ENCODE data around the gene RGR. TPM values are rescaled to one million over a fixed set of nuclear protein-coding genes. Genes with fewer than 3 reads are reported as not detected.

Gene RGR
- total and polyA plus RNA-seq, 2 donors: 0.27 to 0.74 TPM

DNA sequence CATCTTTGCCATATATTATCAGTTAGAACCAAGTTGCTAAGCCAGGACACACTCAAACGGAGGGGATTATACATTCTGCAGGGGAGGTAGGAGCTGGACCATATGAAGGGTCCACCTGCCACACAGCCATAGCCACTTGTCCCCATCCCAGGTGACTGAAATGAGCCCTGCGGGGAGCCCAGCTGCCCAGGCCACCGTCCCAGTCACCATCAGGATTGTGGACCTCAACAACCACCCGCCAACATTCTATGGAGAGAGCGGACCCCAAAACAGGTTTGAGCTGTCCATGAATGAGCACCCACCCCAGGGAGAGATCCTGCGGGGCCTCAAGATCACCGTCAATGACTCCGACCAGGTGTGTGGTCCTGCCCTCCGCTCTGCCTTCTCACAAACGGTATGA, 36.8 kb upstream of the RGR start:
- no peak for DNase-seq (ENCODE audit: extremely low spot score)
- no peaks in the 10 kb centered on the region for H3K4me1 ChIP-seq (ENCODE audit: insufficient read depth)
- H3K27ac ChIP-seq (ENCODE audit: low read depth): no peak overlapping the region
- 84% methylated on average over 10 of the region's 10 CpGs for WGBS
- no peak overlapping the region for H3K4me3 ChIP-seq (ENCODE audit: low read depth, low read length)
- H3K36me3 ChIP-seq (ENCODE audit: insufficient read depth): no peaks in the 10 kb centered on the region

DNA sequence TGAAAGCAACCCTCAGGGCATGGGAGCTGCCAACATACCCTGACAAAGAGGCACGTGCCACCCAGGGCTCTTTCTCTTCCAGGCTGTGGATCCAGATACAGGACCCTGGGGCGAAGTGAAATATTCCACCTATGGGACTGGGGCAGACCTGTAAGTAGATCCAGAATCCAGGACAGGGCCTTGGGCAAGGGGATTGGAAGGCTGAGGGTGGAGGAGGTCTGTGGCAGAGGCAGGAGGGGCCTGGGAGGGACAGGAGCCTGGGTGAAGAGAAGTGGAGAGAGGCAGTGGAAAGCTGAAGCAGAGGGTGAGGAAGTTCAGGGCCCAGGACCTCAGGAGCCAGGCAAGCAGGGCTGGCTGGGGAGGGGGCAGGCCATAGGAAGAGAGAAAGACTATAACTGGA, 33.3 kb upstream of the RGR start:
- H3K4me3 ChIP-seq (ENCODE audit: low read depth, low read length): no peak overlapping the region
- no peak for DNase-seq (ENCODE audit: extremely low spot score)
- no peaks in the 10 kb centered on the region for H3K36me3 ChIP-seq (ENCODE audit: insufficient read depth)
- H3K27ac ChIP-seq (ENCODE audit: low read depth): no peak overlapping the region
- no peaks in the 10 kb centered on the region for H3K4me1 ChIP-seq (ENCODE audit: insufficient read depth)
- 76% methylated on average over 2 of the region's 2 CpGs for WGBS

DNA sequence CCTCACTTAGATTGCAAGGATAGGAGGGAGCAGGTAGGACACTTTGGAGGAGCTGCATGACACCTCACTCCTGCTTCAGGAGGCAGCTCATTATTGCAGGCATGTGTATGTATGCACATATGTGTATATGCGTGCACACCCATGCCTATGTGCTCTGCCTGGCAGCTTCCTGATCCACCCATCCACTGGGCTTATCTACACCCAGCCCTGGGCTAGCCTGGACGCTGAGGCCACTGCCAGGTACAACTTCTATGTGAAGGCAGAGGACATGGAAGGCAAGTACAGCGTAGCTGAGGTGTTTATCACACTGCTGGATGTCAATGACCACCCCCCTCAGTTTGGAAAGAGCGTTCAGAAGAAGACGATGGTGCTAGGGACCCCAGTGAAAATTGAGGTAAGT, 32.8 kb upstream of the RGR start:
- no peak overlapping the region for H3K27ac ChIP-seq (ENCODE audit: low read depth)
- no peaks in the 10 kb centered on the region for H3K36me3 ChIP-seq (ENCODE audit: insufficient read depth)
- no peak for DNase-seq (ENCODE audit: extremely low spot score)
- WGBS: 72% methylated on average over 5 of the region's 5 CpGs
- no peak overlapping the region for H3K4me3 ChIP-seq (ENCODE audit: low read depth, low read length)
- H3K4me1 ChIP-seq (ENCODE audit: insufficient read depth): no peaks in the 10 kb centered on the region

DNA sequence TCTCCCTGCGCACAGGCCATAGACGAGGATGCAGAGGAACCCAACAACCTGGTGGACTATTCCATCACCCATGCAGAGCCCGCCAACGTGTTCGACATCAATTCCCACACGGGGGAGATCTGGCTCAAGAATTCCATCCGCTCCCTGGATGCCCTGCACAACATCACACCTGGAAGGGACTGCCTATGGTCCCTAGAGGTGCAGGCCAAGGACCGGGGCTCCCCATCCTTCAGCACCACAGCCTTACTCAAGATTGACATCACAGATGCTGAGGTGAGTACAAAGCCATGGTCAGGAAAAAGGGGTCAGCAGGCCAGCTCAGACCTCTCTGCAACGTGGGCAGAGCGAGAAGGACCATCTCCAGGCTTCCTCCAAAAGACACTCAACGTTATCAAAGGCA, 31.8 kb upstream of the RGR start:
- Histone ChIP-seq H3K36me3 (ENCODE audit: insufficient read depth) (no peaks in the 10 kb centered on the region), H3K27ac (ENCODE audit: low read depth) (no peak overlapping the region), H3K4me3 (ENCODE audit: low read depth, low read length) (no peak overlapping the region), H3K4me1 (ENCODE audit: insufficient read depth) (no peaks in the 10 kb centered on the region)
- no peak for DNase-seq (ENCODE audit: extremely low spot score)
- 86% methylated on average over 11 of the region's 11 CpGs for WGBS

DNA sequence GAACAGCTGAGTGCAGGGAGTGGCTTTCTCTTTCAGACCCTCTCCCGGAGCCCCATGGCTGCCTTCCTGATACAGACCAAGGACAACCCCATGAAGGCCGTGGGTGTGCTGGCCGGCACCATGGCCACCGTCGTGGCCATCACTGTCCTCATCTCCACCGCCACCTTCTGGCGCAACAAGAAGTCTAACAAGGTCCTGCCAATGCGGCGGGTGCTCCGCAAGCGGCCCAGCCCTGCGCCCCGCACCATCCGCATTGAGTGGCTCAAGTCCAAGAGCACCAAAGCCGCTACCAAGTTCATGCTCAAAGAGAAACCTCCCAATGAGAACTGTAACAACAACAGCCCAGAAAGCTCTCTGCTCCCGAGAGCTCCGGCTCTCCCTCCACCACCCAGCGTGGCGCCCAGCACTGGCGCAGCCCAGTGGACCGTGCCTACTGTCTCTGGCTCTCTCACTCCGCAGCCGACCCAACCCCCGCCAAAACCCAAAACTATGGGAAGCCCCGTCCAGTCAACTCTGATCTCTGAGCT, 30.7 kb upstream of the RGR start:
- 77% methylated on average over 25 of the region's 25 CpGs for WGBS
- no peaks in the 10 kb centered on the region for H3K36me3 ChIP-seq (ENCODE audit: insufficient read depth)
- DNase-seq (ENCODE audit: extremely low spot score): no peak
- H3K4me1 ChIP-seq (ENCODE audit: insufficient read depth): no peaks in the 10 kb centered on the region
- no peak overlapping the region for H3K4me3 ChIP-seq (ENCODE audit: low read depth, low read length)
- H3K27ac ChIP-seq (ENCODE audit: low read depth): no peak overlapping the region

DNA sequence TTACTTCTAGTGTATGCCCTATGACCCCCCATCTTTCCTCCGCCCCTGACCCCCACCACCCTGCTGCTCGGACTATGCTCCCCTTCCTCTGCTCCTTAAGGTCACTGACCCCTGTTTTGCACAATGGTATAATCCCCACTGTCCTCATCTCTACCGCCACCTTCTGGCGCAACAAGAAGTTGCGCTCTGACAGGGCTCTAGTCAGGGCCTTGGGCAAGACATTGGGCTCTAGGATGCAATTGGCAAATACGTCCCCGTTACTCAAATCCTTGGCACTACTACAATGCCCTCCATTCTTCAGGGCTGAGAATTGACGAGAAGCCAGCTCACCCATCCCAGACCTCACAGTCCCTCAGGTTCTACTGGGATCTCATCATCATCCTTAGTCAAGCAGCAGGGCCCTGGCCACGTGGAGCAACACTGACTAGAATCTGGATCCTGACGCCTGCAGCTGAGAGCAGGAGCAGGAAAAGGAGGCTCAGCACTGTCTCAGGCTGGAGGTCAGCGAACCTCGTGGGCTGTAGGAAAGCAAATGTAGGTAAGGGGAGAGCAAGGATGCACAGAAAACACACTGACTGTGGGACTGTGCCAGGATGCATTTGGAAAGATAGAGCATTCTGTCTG, 30.1 kb upstream of the RGR start:
- Histone ChIP-seq H3K4me3 (ENCODE audit: low read depth, low read length) (no peak overlapping the region), H3K4me1 (ENCODE audit: insufficient read depth) (no peaks in the 10 kb centered on the region), H3K36me3 (ENCODE audit: insufficient read depth) (no peaks in the 10 kb centered on the region), H3K27ac (ENCODE audit: low read depth) (no peak overlapping the region)
- no peak for DNase-seq (ENCODE audit: extremely low spot score)
- 47% methylated on average over 12 of the region's 12 CpGs for WGBS

DNA sequence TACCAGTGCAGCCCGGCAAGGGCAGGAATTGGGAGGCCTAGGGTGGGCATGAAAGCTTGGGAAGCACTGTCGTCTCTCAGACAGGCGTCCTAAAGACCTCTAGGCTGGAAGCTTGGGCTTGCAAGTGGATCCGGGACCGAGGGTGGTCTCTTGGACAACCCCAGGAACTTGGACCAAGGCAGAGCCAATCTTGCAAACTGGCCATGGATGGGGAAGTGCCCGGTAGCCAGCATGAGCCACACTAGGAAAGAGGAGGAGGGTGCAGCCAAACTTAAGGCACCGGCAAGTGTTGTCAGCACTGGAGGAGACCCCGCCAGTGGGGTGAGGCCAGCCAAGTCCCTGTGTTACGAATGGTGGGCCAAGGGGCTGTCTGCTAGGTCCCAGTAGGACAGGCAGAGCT, 28.0 kb upstream of the RGR start:
- WGBS: 85% methylated on average over 9 of the region's 9 CpGs
- DNase-seq (ENCODE audit: extremely low spot score): no peak
- H3K27ac ChIP-seq (ENCODE audit: low read depth): no peak overlapping the region
- H3K4me1 ChIP-seq (ENCODE audit: insufficient read depth): no peaks in the 10 kb centered on the region
- H3K4me3 ChIP-seq (ENCODE audit: low read depth, low read length): no peak overlapping the region
- H3K36me3 ChIP-seq (ENCODE audit: insufficient read depth): no peaks in the 10 kb centered on the region

DNA sequence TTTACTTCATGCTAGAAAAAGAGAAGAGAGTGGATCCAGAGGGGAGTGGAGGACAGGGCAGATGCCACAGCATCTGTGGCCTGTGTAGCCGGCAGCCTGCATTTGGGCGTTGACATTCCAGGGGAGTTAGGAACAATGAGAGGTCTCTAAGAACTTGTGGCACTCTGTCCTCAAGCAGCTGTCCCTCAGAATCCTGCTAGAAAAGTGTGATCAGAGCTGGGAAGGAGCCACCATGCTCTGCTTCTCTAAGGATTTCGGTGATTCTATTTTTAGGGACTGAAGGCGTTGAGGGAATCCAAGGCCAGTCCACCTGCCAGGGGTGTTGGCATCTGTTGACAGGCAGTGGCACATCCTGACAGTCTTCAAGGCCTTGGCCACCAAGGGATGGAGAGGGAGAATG, 27.1 kb upstream of the RGR start:
- 91% methylated on average over 4 of the region's 4 CpGs for WGBS
- no peak overlapping the region for H3K4me3 ChIP-seq (ENCODE audit: low read depth, low read length)
- no peaks in the 10 kb centered on the region for H3K36me3 ChIP-seq (ENCODE audit: insufficient read depth)
- DNase-seq (ENCODE audit: extremely low spot score): no peak
- no peak overlapping the region for H3K27ac ChIP-seq (ENCODE audit: low read depth)
- no peaks in the 10 kb centered on the region for H3K4me1 ChIP-seq (ENCODE audit: insufficient read depth)

DNA sequence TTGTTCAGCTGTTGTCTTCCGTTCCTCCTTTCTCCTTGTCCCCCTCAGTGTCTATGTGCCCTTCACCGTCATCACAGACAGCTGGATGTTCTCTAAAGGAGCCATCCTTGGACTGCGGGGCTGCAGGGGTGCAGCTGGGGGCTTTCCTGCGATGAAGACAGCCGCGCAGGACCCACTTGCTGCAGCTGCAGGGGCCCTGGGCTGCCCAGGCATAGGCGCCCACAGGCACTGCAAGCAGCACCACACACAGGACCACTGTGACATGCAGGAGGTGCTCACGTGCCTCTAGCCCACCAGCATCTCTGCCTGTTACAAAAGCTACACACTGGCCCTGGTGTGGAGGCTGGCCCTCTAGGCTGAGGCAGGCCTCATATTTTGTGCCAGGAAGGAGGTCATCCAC, 22.9 kb upstream of the RGR start:
- DNase-seq (ENCODE audit: extremely low spot score): no peak
- no peak overlapping the region for H3K27ac ChIP-seq (ENCODE audit: low read depth)
- H3K4me1 ChIP-seq (ENCODE audit: insufficient read depth): no peaks in the 10 kb centered on the region
- 79% methylated on average over 8 of the region's 8 CpGs for WGBS
- H3K36me3 ChIP-seq (ENCODE audit: insufficient read depth): no peaks in the 10 kb centered on the region
- H3K4me3 ChIP-seq (ENCODE audit: low read depth, low read length): no peak overlapping the region

DNA sequence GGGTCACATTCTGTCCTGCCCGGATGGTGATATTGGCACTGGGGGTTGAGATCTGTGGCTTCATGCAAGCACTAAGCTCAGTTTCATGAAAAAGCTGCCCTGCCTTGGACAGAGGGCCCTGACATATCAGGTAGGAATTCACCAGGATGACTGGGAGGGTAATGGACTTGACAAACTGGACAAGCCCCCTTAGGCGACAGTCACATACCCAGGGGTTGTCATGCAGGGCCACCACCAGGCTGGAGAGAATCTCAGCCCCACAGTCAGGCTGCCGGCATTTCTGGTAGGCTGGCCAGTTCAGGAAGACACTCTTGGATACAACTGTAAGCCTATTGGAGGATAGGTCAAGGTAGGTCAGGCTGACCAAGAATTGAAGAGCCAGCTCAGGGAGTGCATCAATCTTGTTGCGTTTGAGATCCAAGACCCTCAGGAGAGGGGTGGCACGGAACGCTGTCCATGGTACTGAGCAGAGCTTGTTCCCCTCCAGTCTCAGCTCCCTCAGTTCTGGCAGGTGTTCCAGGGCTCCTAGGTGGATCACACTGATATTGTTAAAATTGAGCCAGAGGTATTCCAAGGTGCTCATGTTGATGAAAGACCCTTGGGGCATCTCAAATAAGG, 20.3 kb upstream of the RGR start:
- no peak for DNase-seq (ENCODE audit: extremely low spot score)
- no peak overlapping the region for H3K27ac ChIP-seq (ENCODE audit: low read depth)
- no peak overlapping the region for H3K4me3 ChIP-seq (ENCODE audit: low read depth, low read length)
- H3K4me1 ChIP-seq (ENCODE audit: insufficient read depth): no peaks in the 10 kb centered on the region
- 55% methylated on average over 6 of the region's 6 CpGs for WGBS
- H3K36me3 ChIP-seq (ENCODE audit: insufficient read depth): no peaks in the 10 kb centered on the region

DNA sequence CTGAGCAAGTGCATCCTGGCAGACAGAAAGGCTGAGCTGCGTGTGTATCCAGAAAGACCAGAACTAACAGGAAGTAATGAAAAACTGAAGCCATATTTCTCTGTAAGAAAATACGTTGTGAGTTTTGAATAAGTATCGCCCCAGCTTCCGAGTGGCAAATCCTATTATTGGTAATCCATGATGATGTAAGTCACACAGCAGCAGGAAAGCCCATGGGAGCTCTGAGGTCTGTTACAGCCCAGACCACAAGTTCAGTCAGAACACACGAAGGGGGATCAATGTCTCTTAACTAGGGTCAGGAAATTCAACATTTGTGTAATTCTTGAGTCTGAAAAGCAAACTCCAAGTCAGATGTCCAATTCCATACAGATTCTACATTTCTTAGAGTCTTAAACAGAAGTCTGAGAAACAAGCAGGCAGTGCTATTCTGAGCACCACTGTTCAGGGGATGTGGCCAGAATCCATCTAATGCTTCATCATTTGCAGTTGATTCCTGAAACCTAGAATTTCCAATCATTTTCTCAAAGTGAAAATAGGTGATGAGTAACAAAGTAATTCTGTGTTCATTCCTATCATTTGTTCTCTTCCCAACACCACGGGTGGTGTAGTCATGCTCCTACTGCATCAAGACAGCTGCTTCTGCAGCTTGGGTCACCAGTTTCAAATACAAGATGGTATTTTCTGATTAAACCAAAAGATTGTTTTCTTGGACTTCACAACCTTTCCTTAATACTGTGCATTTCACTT, 19.3 kb upstream of the RGR start, which contains the start of gene LRIT2:
Gene LRIT2, minus strand, starts transcription at position 118 of the 747 bp plus-strand sequence. Its CDS starts 24 bp downstream, at position 94.
- Histone ChIP-seq H3K4me1 (ENCODE audit: insufficient read depth) (no peaks in the 10 kb centered on the region), H3K27ac (ENCODE audit: low read depth) (no peak within 1 kb of the TSS), H3K4me3 (ENCODE audit: low read depth, low read length) (no peak within 1 kb of the TSS), H3K36me3 (ENCODE audit: insufficient read depth) (no peaks in the 10 kb centered on the region)
- WGBS: 61% methylated on average over 6 of the region's 6 CpGs
- no peak for DNase-seq (ENCODE audit: extremely low spot score)

DNA sequence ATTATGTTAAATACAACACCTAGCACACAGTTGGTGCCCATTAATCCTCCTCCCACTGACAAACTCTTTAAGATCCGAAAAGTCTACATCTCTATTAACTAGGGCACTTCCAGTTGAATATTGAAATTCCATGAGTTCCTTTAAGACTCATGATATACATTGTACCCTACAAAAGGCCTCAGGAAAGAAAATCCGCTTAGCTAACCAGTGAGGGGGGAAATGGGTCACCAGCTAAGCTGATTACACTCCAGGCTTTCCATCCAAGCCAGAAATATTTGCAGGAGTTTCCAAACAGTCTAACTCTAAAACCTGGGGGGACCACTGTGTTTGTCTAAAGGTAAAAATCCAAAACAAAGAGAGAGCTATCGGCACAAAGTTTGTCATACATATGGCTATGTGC, 18.2 kb upstream of the RGR start:
- H3K4me1 ChIP-seq (ENCODE audit: insufficient read depth): no peaks in the 10 kb centered on the region
- H3K4me3 ChIP-seq (ENCODE audit: low read depth, low read length): no peak overlapping the region
- DNase-seq (ENCODE audit: extremely low spot score): no peak
- H3K36me3 ChIP-seq (ENCODE audit: insufficient read depth): no peaks in the 10 kb centered on the region
- WGBS: 73% methylated on average over 3 of the region's 3 CpGs
- H3K27ac ChIP-seq (ENCODE audit: low read depth): no peak overlapping the region

DNA sequence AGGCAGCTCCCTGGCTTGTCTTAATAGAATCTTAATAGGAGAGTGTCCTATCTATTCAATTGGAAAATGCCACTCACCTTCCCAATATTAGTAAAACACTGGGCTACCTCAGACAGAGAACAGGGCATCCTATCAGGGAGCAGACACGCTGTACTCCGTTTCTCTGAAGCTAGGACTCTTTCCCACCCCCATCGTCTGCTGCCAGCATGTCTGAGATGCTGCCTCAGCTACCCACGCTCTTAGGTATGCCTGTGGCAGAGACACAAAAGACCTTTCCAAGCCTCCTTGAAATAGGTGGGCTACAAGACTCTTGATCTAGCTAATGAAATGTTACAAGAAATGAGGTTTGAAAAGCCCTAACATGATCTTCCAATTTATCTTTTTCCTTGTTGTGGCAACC, 17.0 kb upstream of the RGR start:
- Histone ChIP-seq H3K4me3 (ENCODE audit: low read depth, low read length) (no peak overlapping the region), H3K27ac (ENCODE audit: low read depth) (no peak overlapping the region), H3K36me3 (ENCODE audit: insufficient read depth) (no peaks in the 10 kb centered on the region), H3K4me1 (ENCODE audit: insufficient read depth) (no peaks in the 10 kb centered on the region)
- 61% methylated on average over 4 of the region's 4 CpGs for WGBS
- DNase-seq (ENCODE audit: extremely low spot score): no peak

DNA sequence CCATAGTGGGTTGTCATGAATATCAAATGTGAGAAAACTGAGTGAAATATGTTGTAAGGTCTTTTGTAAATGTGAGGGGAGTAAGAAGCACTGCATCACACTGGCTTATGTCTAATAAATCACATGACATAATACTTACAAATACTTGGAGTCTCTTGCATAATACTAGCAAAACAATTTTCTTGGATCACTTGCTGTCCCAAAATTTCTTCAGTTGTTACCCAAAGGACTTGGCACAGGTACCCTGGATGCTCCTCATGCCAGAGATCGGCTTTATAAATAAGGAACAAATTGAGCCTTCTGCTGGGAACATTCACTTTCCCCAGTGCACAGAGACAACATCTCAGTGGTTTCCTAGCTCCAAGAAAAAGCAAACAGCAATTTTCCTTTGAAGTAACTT, 14.5 kb upstream of the RGR start:
- Histone ChIP-seq H3K27ac (ENCODE audit: low read depth) (no peak overlapping the region), H3K4me1 (ENCODE audit: insufficient read depth) (no peaks in the 10 kb centered on the region), H3K4me3 (ENCODE audit: low read depth, low read length) (no peak overlapping the region), H3K36me3 (ENCODE audit: insufficient read depth) (no peaks in the 10 kb centered on the region)
- 82% methylated on average over 1 of the region's 1 CpG for WGBS
- DNase-seq (ENCODE audit: extremely low spot score): no peak
